Activated CD8-positive, alpha-beta memory T cell treated with anti-CD3 and anti-CD28 coated beads for 1 hour (primary cell): ENCODE measurements around the gene HEMGN.
A peak's percentile ranks its signal among the peaks of the same experiment; 100 is the strongest.
"Not testable (repeated sequence)": the region's sequence is repeated elsewhere in the genome, so short reads cannot be mapped to it uniquely, and the experiment has no call there.

ENCODE experiments used
- DNase-seq, 2 donors: peaks; one replicate each; pipeline ENCODE4 v3.0.0-alpha.2; 2020; ENCODE audit warnings: low read depth in 1 of 2; ENCODE audit errors: extremely low read depth in 1 of 2

The HEMGN gene

DNA sequence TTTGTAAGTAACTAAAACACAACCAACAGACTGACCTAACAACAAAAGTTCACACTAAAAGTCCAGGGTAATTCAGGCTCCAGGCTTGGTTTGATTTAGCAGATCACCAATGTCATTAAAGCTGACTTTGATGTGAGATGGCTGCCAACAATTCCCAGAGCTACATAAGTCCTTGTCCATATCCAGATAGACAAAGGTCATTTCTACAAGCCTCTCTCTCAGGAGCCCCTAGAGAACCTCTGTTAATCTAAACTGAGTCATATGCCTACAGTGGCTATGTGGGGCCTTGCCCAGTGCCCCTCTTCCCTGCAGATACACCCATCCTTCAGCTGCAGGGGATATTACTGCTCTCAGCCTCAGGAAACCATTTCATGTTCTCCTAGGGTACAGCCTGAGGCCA is 26.9 kb upstream of the HEMGN start:
- no peak for DNase-seq

GRCh38 chr9:97963232-97963631 is 25.3 kb upstream of the HEMGN start:
- no peak for DNase-seq

GRCh38 chr9:97962575-97962974 is 24.6 kb upstream of the HEMGN start:
- no peak for DNase-seq

- no peak for DNase-seq
Measured at GRCh38 chr9:97962136-97962535, 24.2 kb upstream of the HEMGN start.

- no peak for DNase-seq
Measured at GRCh38 chr9:97961361-97961760, 23.4 kb upstream of the HEMGN start.

DNA sequence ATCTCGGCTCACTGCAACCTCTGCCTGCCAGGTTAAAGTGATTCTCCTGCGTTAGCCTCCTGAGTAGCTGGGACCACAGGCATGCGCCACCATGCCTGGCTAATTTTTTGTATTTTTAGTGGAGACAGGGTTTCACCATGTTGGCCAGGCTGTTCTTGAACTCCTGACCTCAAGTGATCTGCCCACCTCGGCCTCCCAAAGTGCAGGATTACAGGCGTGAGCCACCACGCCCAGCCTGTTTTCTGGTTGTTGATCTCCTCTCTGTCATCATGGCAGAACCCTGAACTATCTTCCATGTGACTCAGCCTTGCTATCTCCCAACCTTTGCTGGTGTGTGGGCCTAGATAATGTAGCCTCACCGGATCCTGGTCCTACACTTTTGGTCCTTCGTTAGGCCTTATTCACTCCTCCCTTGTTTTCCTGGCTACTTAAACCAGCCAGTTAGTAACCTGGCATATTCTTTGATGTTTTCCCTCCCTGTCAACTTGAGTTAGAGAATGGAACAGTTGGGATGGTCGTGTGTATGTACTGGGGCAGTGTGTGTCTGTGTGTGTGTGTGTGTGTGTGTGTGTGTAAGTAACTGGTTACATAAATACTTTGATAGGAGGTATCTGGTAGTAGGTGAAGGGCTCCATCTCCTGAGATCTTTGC is 22.8 kb upstream of the HEMGN start:
- DNase-seq, result not testable (repeated sequence)

GRCh38 chr9:97959585-97959984 is 21.6 kb upstream of the HEMGN start:
- DNase-seq, result no peak

DNA sequence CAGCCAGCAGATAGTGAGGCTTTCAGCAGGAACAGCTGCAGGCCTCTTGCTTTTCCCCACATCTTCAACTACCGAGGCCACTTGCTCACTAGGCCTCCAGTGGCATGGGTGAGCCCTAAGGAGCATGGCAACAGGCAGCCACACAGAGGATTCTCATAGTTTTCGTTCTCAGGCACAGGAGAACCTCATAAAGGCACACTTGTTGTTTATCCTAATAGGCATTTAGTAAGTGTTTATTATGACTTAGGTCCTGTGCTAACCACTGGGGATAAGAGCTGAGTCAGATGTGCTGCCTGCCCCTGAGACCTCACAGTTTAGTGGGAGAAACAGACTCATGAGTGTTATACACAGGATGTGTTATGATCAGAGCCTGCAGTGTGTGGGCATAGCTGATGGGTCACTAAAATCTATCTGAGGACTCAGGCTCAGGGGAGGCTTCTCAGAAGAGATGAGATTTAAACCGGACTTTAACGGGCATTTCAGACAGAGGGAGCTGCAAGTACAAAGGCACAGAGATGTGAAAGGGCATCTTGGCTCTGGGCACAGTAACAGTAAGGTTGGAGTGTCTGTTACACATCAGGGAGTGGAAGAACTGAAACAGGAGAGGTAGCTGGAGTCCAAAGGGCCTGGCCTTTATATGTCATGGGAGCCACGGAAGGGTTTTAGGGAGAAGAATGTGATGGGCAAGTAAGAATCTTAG is 21.0 kb upstream of the HEMGN start:
- no peak for DNase-seq

- no peak for DNase-seq
Measured at GRCh38 chr9:97956331-97956730, 18.4 kb upstream of the HEMGN start.

GRCh38 chr9:97954550-97954989 is 16.6 kb upstream of the HEMGN start:
- DNase-seq, result peak; percentile 13 to 20

DNA sequence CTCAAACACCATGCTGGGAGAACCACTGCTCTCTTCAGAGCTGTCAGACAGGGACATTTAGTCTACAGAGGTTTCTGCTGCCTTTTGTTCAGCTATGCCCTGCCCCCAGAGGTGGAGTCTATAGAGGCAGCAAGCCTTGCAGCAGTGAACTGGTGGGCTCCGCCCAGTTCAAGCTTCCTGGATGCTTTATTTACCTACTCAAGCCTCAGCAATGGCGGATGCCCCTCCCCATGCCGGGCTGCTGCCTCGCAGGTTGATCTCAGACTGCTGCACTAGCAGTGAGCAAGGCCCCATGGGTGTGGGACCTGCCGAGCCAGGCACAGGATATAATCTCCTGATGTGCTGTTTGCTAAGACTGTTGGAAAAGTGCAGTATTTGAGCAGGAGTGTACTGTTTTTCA is 12.9 kb upstream of the HEMGN start:
- DNase-seq, result not testable (repeated sequence)

DNA sequence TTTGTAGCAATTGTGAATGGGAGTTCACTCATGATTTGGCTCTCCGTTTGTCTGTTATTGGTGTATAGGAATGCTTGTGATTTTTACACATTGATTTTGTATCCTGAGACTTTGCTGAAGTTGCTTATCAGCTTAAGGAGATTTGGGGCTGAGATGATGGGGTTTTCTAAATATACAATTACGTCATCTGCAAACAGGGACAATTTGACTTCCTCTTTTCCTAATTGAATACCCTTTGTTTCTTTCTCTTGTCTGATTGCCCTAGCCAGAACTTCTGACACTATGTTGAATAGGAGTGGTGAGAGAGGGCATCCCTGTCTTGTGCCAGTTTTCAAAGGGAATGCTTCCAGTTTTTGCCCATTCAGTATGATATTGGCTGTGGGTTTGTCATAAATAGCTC is 9.1 kb upstream of the HEMGN start:
- not testable (repeated sequence) for DNase-seq

- DNase-seq, result not testable (repeated sequence)
Measured at GRCh38 chr9:97945470-97945869, 7.5 kb upstream of the HEMGN start.

DNA sequence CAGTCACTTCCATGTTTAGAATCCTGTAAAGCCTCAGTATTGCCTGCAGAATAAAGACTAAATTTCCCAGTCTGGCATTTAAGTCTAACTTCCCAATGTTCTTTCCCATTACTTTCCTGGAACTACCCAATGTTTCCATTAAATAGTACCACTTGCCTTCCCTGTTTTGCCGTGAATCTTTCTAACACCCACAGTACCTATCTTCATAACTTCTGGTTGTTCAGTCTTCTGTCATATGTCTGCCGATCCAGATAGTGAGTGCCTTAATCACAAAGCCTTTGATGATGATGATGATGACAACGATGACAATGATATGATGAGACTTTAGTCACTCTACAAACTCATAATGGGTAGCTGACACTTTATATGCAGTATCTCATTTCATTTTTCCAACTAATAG is 6.6 kb upstream of the HEMGN start:
- no peak for DNase-seq

GRCh38 chr9:97943308-97943855 is 5.4 kb upstream of the HEMGN start:
- DNase-seq, result no peak

- no peak for DNase-seq
Measured at GRCh38 chr9:97941323-97941722, 3.4 kb upstream of the HEMGN start.

- no peak for DNase-seq
Measured at GRCh38 chr9:97940741-97941140, 2.8 kb upstream of the HEMGN start.

DNA sequence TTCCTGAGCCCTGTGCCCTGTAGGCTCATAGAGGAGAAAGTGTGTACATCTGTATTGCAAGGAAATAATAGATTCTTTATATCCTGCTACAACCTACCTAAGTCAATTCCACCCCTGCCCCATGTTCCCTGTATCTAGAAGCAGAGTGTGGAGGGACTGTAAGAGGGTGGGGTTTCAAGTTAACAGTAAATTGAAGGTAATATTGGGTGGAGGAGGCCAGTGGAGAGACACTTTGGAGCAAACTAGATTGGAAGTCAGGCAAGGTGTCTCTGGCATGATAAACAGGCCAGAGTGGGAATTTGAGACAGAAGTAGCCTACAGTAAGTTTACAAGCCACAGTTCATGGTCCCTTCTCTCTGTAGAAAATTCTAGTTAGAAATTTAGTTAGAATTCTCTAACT is 2.3 kb upstream of the HEMGN start:
- no peak for DNase-seq

DNA sequence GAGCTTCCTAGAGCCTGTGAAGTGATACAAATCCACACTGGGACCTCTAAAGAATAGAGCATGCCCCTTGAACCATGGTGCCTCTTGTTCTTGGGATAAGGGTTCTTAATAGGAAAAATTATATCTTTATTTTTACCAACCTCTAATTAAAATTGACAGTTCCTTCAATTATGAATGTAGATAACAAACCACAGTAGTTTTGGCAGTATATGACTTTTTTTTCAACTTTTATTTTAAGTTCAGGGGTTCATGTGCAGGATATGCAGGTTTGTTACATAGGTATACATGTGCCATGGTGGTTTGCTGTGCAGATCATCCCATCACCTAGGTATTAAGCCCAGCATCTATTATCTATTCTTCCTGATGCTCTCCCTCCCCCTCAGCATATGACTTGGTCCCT is 974 bp downstream of the HEMGN start:
- DNase-seq, result no peak

- DNase-seq, result no peak
Measured at GRCh38 chr9:97935276-97935675, 2.7 kb downstream of the HEMGN start.

DNA sequence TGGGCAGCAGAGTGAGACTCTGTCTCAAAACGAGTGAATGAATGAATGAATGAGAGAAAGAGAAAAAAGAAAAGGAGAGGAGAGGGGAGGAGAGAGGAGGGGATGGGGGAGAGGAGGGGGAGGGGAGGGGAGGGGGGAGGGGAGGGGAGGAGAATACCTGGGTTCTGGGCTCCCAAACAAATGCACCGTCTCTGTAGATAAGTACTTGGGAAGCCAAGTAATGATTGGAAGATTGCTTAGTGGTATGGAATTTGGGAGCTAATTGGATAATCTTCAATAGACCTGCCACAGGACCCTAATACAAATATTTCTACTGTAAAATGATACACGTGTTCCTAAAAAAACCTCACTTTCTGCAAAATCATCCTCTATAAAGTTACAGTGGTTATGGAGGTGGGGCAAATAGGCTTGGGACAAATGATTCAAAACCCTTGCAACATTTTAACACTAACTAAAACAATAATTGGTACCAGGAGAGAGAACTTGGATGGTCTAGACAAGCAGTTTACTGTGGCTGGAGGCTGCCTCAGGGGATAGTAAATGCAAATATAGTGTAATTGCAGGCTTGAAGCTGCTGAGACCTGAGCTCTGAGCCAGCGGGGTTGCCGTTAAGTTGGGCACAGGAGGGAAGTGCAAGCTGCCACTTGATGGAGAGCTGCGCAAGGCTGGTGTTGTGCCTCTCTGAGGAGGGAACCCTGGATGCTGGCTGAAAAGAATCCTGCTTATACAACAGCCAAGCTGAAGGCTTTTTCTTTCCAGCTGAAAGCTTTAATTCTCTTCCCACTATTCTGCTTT is 3.5 kb downstream of the HEMGN start:
- no peak for DNase-seq
